Esophagus (tissue), 2 donors: ENCODE results near the gene DUSP23. TPM values are rescaled to one million over a fixed set of nuclear protein-coding genes. Genes with fewer than 3 reads are reported as not detected.

ENCODE experiments used
- polyA plus RNA-seq, 2 donors: library from polyadenylated mRNA; stranded (reverse); fragments of 200-250 nt; gene quantifications; one replicate each; pipeline ENCODE4 v1.2.3, GENCODE V29; 2013
- donor health status: healthy with polysubstance abuse.
- donor health status: Bipolar disorder and iron deficiency.

The DUSP23 gene
- polyA plus RNA-seq, 2 donors: 70.6 to 92.5 TPM

Other genes starting within 250 kb of the DUSP23 start
- not detected for gene OR10J5, start 245.0 kb upstream of the DUSP23 start, polyA plus RNA-seq
- gene APCS, start 193.1 kb upstream of the DUSP23 start, polyA plus RNA-seq: not detected
- not detected for gene CRP, start 66.4 kb upstream of the DUSP23 start, polyA plus RNA-seq
- gene FCRL6, start 21.4 kb downstream of the DUSP23 start, polyA plus RNA-seq: under 1 TPM; 0.04 to 0.08 TPM
- gene SLAMF8, start 45.9 kb downstream of the DUSP23 start, polyA plus RNA-seq: under 1 TPM; 0.33 to 0.81 TPM
- 1 to 10 TPM; 4.2 to 4.4 TPM for gene VSIG8, start 81.7 kb downstream of the DUSP23 start, polyA plus RNA-seq
- gene CFAP45, start 119.2 kb downstream of the DUSP23 start, polyA plus RNA-seq: under 1 TPM; 0.44 to 0.61 TPM
- gene TAGLN2, start 144.5 kb downstream of the DUSP23 start, polyA plus RNA-seq: 100 to 1,000 TPM; 309 to 366 TPM
- gene IGSF9, start 164.7 kb downstream of the DUSP23 start, polyA plus RNA-seq: 10 to 100 TPM in 1 of 2 donors, 1 to 10 TPM in 1; 7.4 to 16.1 TPM
- under 1 TPM; 0.05 to 0.14 TPM for gene SLAMF9, start 173.3 kb downstream of the DUSP23 start, polyA plus RNA-seq